ENCODE measurements around the gene MIGA1.

The MIGA1 gene

DNA sequence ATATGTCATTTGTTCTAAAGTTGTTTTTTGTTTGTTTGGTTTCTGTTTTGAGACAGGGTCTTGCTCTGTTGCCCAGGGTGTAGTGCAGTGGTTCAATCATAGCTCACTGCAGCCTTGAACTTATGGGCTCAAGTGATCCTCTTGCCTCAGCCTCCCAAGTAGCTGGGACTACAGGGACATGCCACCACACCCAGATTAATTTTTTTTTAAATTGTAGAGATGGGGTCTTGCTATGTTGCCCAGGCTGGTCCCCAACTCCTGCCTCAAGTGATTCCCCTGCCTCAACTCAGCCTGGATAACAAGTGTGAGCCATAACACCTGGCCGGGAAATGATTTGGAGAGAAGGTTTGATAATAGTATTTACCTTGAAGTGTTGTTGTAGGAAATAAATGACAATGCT is 127.2 kb downstream of the MIGA1 start:
- TF ChIP-seq RAD21 (IDR thresholded peaks at IDR 0.05; ENCODE audit: low read depth) (no peak), TAF1 (IDR thresholded peaks at IDR 0.05; ENCODE audit: low read depth) (no peak), REST (IDR thresholded peaks at IDR 0.05; ENCODE audit: low read depth) (no peak)

- TF ChIP-seq ZBTB7A (IDR thresholded peaks at IDR 0.05; ENCODE audit: low read depth) (no peak), NFIC (IDR thresholded peaks at IDR 0.05) (no peak), TEAD4 (IDR thresholded peaks at IDR 0.05) (no peak)
Measured at GRCh38 chr1:77910116-77910515, 130.7 kb downstream of the MIGA1 start.

GRCh38 chr1:77925518-77925917 is 146.1 kb downstream of the MIGA1 start:
- TF ChIP-seq CREB1 (IDR thresholded peaks at IDR 0.05; ENCODE audit: low read depth): no peak
- TF ChIP-seq NFIC (IDR thresholded peaks at IDR 0.05): no peak
- no peak for TF ChIP-seq CEBPB (IDR thresholded peaks at IDR 0.05)

GRCh38 chr1:77925956-77926355 is 146.5 kb downstream of the MIGA1 start:
- no peak for TF ChIP-seq ZBTB7A (IDR thresholded peaks at IDR 0.05; ENCODE audit: low read depth)
- TF ChIP-seq CREB1 (IDR thresholded peaks at IDR 0.05; ENCODE audit: low read depth): no peak
- no peak for TF ChIP-seq EGR1 (IDR thresholded peaks at IDR 0.05)
- TF ChIP-seq TCF12 (IDR thresholded peaks at IDR 0.05; ENCODE audit: low read depth): no peak
- no peak for TF ChIP-seq RAD21 (IDR thresholded peaks at IDR 0.05; ENCODE audit: low read depth)
- no peak for TF ChIP-seq TEAD4 (IDR thresholded peaks at IDR 0.05)
- no peak for TF ChIP-seq YY1 (IDR thresholded peaks at IDR 0.05; ENCODE audit: low read depth)
- TF ChIP-seq EP300 (IDR thresholded peaks at IDR 0.05; ENCODE audit: borderline replicate concordance): no peak
- TF ChIP-seq REST (IDR thresholded peaks at IDR 0.05; ENCODE audit: low read depth): no peak
- TF ChIP-seq TAF1 (IDR thresholded peaks at IDR 0.05; ENCODE audit: low read depth): no peak
- TF ChIP-seq, protein P1, sequence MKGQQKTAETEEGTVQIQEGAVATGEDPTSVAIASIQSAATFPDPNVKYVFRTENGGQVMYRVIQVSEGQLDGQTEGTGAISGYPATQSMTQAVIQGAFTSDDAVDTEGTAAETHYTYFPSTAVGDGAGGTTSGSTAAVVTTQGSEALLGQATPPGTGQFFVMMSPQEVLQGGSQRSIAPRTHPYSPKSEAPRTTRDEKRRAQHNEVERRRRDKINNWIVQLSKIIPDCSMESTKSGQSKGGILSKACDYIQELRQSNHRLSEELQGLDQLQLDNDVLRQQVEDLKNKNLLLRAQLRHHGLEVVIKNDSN (IDR thresholded peaks at IDR 0.05): no peak
- no peak for TF ChIP-seq CEBPB (IDR thresholded peaks at IDR 0.05)
- no peak for TF ChIP-seq FOXM1 (IDR thresholded peaks at IDR 0.05; ENCODE audit: borderline replicate concordance, low read depth)
- no peak for TF ChIP-seq NFIC (IDR thresholded peaks at IDR 0.05)
- no peak for TF ChIP-seq MAX (IDR thresholded peaks at IDR 0.05)

DNA sequence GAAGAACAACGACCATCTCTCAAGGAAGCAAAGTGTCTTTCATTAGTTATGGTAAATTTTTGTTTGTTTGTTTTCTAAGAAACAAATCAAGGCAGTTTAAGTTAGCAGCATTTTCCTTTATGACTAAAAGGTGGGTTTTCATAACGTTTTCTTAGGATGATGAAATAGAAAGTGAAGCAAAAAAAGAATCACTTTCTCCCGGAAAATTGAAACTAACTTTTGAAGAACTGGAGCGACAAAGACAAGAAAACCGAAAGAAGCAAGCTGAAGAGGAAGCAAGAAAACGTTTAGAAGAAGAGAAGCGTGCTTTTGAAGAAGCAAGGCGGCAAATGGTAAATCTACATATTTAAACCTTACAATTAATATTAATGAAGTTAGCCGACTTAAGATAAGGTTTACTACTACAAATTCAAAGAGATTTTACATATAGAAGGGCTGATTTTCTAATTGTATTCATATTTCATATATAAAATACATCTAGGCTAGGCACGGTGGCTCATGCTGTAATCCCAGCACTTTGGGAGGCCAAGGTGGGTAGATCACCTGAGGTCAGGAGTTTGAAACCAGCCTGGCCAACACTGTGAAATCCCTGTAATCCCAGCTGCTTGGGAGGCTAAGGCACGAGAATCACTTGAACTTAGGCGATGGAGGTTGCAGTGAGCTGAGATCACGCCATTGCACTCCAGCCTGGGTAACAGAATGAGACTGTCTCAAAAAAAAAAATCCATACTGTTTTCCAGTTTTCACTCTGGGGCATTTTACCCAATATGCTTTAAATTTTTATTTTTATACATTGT is 147.3 kb downstream of the MIGA1 start:
- TF ChIP-seq FOXM1 (IDR thresholded peaks at IDR 0.05; ENCODE audit: borderline replicate concordance, low read depth) (no peak), MAX (IDR thresholded peaks at IDR 0.05) (no peak), ZBTB7A (IDR thresholded peaks at IDR 0.05; ENCODE audit: low read depth) (no peak), EP300 (IDR thresholded peaks at IDR 0.05; ENCODE audit: borderline replicate concordance) (no peak), CEBPB (IDR thresholded peaks at IDR 0.05) (no peak), EGR1 (IDR thresholded peaks at IDR 0.05) (no peak), TCF12 (IDR thresholded peaks at IDR 0.05; ENCODE audit: low read depth) (no peak)
- TF ChIP-seq, protein P1 (IDR thresholded peaks at IDR 0.05): no peak

GRCh38 chr1:77927414-77927813 is 148.0 kb downstream of the MIGA1 start:
- TF ChIP-seq CEBPB (IDR thresholded peaks at IDR 0.05): no peak
- TF ChIP-seq YY1 (IDR thresholded peaks at IDR 0.05; ENCODE audit: low read depth): no peak
- TF ChIP-seq TCF12 (IDR thresholded peaks at IDR 0.05; ENCODE audit: low read depth): no peak
- TF ChIP-seq RAD21 (IDR thresholded peaks at IDR 0.05; ENCODE audit: low read depth): no peak
- no peak for TF ChIP-seq EGR1 (IDR thresholded peaks at IDR 0.05)
- TF ChIP-seq FOXM1 (IDR thresholded peaks at IDR 0.05; ENCODE audit: borderline replicate concordance, low read depth): no peak
- TF ChIP-seq, protein P1 (IDR thresholded peaks at IDR 0.05): no peak
- no peak for TF ChIP-seq EP300 (IDR thresholded peaks at IDR 0.05; ENCODE audit: borderline replicate concordance)
- no peak for TF ChIP-seq MAX (IDR thresholded peaks at IDR 0.05)
- TF ChIP-seq ZBTB7A (IDR thresholded peaks at IDR 0.05; ENCODE audit: low read depth): no peak
- no peak for TF ChIP-seq TEAD4 (IDR thresholded peaks at IDR 0.05)
- no peak for TF ChIP-seq NFIC (IDR thresholded peaks at IDR 0.05)
- no peak for TF ChIP-seq CREB1 (IDR thresholded peaks at IDR 0.05; ENCODE audit: low read depth)
- TF ChIP-seq REST (IDR thresholded peaks at IDR 0.05; ENCODE audit: low read depth): no peak
- no peak for TF ChIP-seq TAF1 (IDR thresholded peaks at IDR 0.05; ENCODE audit: low read depth)
